Left hindlimb (tissue), 1 donor: ENCODE data around the gene IL1A.

Experiments used
- DNase-seq: peaks from one replicate; pipeline ENCODE4 v3.0.0-alpha.2; 2018

Gene IL1A

GRCh38 chr2:112724591-112725525, 59.4 kb downstream of the IL1A start:
- DNase-seq = no peak

- DNase-seq = no peak
Observed at GRCh38 chr2:112723995-112724394, 60.3 kb downstream of the IL1A start.
